Activated CD8-positive, alpha-beta memory T cell treated with anti-CD3 and anti-CD28 coated beads, Interleukin-2, amount 50 U/mL, for 1 hour (primary cell): ENCODE data around the gene AVEN.

Source experiments
- DNase-seq: peaks from one replicate; pipeline ENCODE4 v3.0.0-alpha.2; 2020; ENCODE audit errors: extremely low read depth

Gene AVEN

DNA sequence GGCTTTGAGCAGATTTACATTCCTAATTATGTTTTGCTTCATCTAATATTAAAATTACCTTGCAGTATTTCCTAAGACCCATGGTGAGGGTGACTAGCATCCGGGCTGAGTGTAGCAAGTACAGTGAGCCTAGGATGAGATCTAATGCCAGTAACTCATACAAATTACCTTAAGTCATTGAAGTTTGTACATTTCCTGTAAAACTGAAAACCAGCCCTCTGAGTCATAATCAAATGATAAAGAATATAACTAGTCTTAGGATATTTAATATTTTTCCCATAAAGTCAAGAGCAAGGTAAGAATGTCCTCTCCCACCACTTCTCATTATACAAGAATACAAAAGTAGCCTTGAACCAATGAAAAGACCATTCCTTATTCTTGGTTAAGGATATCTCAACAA is 125.5 kb downstream of the AVEN start:
- no peak for DNase-seq

DNA sequence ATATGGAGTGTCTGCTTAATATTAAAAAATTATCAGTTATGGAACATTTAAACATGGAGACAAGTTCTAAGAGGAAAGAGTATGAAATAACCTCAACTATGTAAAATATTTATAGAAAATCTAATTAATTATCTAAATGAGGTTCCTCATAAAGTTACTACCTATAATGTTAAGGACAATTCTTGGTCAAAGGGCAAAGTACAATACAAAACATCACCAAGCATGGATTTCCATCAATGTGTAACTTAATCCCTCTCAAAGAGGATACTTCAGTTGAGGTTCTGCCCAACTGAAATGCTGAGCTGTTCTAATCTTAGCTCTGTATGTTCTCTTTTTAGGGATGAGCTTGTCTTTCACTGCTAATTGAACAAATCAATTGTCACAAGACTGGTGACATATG is 126.7 kb downstream of the AVEN start:
- DNase-seq: no peak

DNA sequence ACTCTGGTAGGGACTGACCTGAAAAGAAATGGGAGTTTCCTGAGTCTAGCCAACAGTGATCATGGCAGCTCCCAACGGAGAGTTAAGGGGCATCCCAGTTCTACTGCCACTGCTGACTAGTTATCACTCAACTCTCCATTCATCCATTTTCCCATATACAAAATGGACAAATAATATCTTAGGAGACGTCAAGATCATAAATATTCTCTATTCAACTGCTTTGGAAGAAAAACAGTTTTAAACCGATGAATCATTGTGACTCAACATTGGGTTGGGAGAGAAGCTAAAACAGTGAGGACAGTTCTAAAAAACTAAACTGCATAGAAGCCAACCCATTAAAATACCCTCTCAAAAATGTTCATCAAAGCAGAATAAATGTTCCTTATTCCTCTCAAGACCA is 128.3 kb downstream of the AVEN start:
- no peak for DNase-seq

DNA sequence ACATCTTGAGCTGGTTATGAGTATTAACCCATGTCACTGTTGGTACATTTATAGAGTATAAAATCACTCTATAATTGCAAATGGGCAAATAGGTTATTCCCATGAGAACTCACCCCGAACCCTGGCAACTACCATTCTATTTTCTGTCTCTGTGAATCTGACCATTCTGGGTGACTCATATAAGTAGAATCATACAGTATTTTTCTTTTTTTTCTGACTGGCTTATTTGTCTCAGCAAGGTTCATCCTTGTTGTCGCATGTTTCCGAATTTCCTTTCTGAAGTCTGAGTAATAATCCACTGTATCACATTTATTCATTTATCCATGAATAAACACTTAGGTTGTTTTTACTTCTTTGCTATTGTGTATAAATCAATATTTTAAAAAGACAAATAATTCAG is 130.6 kb downstream of the AVEN start:
- DNase-seq: no peak

DNA sequence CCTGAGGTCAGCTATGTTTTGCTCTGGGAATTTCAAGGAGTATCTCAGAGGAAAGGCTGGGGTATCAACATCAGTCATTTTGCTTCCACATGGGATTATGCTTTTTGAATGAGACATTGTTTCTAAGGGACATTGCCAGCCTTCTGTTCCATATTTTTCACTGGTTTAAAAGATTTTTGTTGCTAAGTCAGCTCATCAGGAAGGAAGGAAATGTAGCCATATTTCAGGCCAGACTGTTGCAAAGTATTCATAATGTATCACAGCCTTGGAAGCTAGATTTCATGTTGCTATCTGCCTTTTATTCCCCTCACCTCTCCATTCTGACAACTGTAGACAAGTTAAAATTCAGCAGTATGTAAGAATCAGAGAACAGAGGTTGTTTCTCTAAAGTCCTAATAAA is 131.7 kb downstream of the AVEN start:
- no peak for DNase-seq

DNA sequence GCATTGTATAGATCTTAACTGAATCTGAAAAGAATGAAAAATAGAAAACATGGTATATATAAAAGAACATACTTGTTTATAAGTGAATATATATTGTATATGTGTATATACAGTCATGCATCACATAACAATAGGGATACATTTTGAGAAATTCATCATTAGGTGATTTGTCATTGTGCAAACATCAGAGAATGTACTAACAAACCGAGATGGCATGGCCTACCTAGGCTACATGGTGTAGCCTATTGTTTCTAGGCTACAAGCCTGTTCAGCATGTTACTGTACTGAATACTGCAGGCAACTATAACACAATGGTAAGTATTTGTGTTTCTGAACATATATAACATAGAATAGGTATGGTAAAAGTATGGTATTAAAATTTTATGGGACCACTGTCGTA is 135.3 kb downstream of the AVEN start:
- DNase-seq: no peak

DNA sequence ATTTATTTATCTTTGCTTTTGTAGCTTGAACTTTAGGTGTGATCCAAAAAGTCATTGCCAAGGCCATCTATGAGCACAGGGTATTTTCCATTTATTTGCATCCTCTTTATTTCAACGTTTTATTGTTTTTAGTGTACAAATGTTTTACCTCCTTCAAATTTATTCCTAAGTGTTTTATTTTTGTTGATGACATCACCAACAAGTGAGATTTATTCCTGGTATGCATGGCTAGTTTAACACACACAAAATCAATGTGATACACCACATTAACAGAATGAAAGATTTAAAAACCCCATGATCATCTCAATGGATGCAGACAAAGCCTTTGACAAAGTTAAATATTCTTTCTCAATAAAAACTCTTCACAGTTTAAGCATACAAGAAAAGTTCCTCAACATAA is 137.0 kb downstream of the AVEN start:
- no peak for DNase-seq

DNA sequence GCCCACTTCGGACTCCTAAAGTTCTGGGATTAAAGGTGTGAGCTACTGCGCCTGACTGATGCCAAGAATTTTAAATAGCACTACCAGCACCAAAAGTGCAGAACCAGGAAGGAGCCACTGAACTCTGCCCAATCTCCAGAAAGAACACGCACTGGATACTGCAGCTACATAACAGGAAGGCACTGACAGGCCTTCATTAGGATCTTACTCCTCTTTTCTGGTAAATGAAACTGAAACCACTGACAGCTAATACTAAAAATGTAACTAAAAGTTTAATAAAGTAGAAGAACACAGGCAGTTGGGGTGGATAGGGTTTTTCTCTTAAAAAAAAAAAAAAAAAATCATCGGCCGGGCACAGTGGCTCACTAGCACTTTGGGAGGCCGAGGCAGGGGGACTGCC is 144.8 kb downstream of the AVEN start:
- no peak for DNase-seq

DNA sequence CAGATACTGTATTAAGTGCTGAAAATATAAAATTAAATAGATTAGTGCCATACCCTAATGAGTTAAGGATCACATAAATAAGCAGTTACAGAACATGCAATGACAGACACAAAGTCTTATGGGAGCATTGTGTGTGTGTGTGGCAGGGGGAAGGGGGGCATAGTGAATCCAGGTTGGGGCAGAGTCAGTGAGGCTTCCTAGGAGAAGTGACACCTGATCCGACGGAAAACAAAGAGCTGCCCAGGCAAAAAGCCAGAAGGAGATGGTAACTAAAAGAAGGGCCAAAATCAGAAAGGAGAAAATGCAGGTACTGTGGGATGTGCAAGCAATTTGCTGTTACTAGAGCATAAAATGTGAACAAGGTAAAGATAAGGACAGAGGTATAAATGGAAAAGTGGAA is 150.8 kb downstream of the AVEN start:
- DNase-seq: no peak

DNA sequence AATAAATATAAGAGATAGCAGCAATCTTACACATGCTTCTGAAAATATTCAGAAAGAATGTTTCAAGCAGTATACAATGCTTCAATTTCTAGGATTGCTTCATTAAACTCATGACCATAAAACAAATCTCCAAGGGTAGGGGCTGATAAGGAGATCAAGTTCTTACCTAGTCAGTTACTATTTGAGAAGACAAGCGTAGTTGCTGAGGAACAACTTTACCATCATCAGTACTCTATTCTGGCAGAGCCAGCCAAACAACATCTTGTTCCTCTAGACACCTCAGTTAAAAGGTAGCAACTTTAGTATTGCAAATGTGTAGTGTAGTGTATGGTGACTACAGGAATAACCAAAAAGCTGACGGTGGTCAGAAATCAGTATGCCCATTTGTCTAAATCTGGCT is 156.1 kb downstream of the AVEN start:
- DNase-seq: no peak

DNA sequence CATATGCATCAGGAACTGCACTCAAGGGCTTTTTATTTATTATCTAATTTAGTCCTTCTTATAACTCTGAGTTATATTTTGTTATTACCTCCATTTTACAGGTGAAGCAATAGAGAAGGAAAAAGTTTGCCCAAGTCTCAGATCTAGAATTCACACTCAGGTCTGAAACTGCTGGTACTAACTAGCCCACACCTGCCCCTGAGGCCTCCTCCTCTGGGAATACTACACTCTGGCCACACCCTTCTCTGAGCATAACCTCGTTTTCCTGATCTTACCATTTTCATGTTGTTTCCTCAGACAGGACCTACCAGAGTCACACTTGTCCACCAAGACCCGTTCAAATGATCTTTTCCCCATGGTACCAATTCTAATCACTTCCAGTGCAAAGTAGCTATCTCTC is 164.8 kb downstream of the AVEN start:
- no peak for DNase-seq

DNA sequence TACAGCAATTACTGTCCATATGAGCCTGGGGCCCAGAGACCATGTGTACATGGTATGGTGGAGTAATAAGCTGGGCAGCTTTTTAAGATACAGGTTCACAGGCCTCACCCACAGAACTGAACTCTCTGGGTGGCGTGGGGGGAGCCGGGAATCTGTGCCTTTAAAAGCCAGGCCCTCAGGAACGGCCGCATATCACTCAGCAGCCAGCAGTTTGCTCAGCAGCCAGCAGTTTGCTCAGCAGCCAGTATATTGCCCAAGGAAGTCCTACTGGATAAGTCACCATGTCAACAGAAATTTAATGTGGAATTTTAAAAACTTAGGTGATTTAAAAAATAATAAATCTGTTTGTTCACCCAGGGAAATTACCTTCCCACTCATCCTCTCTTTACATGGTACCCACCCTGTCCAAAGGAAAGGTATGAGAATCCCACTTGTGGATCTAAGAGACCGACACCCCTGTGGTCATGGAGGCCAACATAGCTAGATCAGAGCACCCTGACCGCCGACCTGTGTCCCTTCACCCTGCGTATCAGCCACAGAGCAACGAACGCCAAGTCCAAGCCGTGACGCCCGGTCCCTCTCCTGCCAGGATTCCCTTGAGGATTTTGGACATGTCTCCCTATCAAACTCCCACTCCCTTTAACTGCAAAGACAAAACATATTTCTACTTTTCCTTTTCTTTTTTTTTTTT is 166.4 kb downstream of the AVEN start:
- DNase-seq: no peak

DNA sequence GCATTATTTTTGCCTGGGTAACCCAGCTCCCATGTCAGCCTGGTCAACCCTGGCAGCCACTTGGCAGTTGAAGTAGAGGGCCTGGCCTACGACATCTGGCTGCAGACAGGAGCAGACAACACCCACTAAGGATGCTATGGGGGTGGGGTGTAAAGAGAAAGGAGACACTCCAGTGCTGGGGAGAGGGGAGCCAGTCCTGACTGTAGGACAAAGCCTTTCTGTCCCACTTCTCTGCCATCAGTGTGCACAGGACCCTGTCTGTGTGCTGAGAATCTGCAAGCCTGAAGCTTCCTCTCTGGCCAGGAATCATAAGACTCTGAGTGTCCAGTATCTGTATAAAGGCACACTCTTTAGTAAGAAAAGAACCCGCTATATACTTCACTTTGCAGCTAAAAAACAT is 167.0 kb downstream of the AVEN start:
- no peak for DNase-seq

DNA sequence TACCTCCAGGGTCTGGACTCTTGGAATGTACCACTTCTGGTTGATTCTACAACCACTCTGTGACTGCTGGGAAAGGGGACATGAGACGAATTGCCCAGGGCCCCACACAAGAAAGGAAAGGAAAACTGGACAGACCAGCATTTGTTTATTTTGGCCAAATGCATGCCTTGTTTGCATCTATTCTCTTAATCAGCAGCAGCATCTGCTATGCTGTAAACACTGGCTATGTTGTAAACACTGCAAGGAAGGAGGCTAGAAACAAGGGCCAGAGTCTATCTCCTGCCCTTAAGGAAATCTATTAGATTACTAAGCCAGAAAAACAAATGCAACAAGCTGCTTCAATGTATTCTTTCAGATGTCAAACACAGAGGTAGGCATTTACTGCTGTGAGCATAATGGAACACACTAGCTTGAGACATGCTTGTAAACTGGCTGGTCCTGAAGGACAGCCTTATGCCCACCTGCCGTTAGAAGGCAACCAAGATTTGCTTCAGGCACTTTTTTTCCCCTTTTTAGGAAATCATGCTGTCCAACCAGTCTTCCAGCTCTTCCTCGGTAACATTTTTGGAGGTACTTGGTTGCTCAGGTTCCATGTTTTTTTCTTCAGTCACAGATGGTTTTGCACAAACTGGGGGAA is 172.8 kb downstream of the AVEN start:
- DNase-seq: no peak

DNA sequence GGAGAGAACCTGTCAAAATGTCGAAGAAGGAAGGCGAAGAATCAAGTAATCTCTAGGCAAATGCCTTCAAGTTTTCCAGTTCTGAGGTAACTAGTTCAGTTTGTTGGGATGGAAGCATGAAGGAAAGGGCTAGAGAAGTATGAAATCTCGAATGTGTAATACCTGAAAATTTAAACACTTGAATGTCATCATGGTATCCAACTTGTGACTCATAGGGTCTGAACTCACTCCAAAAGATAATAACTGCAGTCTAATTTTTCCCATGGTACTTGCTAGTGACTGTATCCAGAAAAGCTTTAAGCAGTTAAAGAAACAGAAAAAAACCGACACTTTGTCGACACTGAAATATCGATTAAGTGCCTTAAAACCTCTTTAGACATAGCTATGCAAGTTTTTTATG is 173.6 kb downstream of the AVEN start:
- no peak for DNase-seq

DNA sequence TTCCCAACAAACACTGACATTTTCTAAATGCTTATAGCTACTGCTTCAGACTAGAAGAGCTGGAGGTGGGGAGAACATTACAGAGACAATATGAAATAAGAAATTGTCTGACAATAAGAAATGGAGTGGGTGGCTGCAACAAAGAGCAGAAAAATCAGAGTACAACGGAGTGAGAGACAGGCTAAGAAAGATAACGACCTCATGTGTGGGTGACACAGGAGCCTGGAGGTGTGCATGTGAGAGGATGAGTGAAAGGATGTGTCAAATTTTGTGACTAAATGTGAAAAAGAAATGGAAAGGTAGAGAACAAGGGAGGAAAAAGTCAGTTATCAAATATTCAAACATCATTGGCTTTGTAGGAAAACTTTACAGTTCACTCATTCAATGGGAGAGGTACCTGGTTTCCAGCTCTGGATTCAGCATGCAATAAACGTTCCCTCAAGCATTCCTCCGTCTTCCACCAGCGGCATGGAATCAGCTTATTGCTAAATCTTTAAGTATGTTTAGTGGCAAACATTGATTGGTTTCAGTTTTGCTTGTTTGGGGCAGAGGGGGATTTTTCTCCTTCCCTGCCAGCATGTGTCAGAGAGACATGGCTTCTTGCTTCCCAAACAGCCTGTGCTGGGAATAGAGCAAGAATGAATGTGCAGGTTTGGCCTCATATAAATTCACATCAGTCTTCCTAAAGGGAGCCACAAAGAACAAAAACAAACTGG is 174.5 kb downstream of the AVEN start:
- no peak for DNase-seq

DNA sequence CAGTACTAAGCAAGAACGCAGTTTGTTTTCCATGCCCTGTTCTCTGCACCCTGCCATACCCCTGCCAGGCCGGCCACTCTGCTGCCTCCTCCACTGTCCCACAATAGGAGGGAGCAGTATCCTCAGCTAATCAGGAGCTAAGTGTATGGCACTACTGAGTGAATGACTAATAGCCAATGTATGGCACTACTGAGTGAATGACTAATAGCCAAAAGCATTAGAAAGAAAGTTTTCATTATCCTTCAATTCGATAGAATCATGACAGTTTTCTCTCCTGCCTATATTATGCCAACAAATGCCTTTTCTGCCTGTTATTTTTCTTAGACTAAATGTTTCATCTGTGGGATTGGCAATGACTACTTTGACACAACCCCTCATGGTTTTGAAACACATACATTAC is 178.2 kb downstream of the AVEN start:
- DNase-seq: no peak

DNA sequence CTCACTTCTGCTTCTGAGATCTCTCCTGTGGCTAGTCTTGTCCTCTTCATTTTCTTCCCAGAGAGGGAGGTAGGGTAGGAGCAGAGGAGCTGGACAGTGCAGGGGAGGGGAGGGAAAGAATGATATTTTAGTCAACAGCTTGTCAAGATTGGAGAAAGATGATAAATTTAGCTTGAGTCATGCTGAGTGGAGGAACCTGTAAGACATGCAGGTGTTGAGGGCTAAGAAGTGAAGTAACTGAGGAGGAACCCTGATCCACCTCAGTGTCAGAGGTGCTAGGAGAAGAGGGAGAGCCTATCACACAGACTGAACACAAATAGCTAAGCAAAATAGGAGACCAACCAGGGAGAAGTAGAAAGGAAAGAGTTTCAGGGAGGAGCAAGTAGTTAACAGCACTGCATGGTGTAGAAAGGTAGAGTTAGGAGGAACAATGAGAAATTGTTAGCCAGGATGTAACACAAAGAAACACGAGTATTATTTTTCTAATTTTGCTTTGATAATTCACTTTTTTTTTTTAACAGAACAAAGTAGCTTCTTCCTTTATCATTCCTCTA is 178.9 kb downstream of the AVEN start:
- DNase-seq: no peak

DNA sequence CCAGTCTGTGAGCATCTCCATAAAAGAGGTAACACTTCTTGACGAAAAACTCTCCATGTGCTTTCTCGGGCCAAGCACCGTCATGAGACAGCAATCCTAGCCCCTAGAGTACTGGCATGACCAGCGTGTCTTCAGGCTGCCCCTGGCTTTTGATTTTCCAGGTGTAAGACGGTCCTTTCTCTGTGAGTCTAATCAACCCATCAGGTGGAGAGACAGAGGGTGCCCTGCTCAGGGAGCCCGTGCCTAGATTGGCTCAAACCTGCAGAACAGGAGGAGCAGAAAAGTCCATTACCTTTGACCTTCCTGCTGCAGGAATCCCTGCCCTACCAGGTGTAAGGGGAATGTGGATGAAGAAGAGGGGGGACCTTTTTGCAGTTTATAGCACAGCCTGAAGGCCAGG is 180.2 kb downstream of the AVEN start:
- DNase-seq: no peak

DNA sequence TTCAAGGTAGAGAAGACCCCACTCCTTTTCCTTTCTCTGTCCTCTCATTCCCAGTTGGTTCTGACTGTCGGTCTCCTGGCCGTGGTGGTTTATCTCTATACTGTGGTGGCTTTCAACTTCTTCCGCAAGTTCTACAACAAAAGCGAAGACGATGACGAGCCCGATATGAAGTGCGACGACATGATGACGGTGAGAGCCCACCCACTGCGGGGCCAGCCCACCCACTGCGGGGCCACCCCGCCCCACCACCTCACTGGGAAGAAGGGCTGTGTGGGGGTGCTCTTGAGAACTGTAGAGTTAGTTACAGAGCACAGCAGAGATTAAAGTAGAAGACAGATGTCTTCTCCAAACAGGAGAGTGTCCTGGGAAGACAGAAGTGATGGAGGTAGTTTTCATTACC is 181.3 kb downstream of the AVEN start:
- DNase-seq: no peak

DNA sequence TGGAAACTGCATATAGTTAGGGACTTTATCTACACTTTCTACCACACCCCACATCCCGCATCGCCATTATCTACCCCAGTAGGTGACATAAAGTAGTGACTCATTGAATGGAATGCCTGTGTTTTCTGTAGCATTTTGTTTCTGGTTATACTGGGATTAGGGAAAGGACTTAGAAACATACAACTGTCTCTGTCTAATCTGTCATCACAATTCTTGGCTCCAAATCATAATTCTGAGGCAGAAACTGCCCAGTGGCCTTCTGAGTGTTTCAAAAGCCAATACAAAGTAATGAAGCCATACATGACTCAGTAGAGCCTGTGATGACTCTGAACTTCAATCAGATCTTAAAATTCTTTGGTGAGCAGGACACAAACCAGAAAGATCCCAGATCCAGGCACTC is 186.4 kb downstream of the AVEN start:
- no peak for DNase-seq

DNA sequence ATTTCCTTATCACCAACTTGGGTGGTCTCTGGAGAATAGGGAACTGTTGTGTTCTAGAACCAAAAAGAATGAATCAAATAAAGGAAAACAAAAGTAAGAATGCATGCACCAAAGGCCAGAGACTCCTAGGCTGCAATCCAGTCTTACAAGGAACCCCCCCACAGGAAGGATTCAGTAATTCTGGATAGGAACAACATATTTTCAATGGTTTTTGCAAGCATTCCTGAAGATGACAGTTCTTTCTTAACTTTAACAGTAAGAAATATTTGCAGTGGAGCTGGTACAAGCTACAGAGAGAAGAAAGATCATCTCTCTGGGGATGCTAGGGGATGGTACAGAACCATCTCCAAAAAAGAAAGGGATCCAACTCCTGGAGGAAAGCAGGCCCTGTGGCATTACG is 186.9 kb downstream of the AVEN start:
- no peak for DNase-seq

DNA sequence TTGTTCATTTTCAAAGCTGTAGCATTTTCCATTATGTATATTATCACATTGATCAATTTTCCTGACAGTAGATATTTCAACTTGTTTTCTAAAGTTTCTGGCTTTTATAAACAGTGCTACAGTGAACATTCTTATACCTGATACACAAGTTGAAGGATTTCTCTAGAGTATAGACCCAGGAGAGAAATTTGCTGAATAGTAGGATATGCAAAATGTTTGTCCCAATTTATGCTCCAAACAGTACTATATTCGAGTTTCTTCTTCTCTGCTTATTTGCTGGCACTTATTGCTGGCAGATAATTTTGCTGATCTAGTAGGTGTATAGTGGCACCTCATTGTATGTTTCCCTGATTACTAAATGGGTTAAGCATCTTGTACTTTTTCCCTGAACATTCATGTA is 187.9 kb downstream of the AVEN start:
- DNase-seq: no peak
